K562 (cell line): ENCODE data around the gene SH2D3A. TPM values are rescaled to one million over a fixed set of nuclear protein-coding genes. Genes with fewer than 3 reads are reported as not detected.

Source experiments
- BCOR ChIP-seq: fragments of 450-650 bp; IDR thresholded peaks from 2 replicates; pipeline ENCODE4 v1.6.1; 2016
- CBX3 ChIP-seq, 2 experiments: IDR thresholded peaks; 1 replicate in 1 of 2; 2 replicates in 1 of 2; pipeline ENCODE4 v1.6.1; 2012; ENCODE audit warnings: inconsistent platforms in 2 of 2, low read length in 2 of 2, borderline replicate concordance in 1 of 2, control low read depth in 1 of 2
- EP300 ChIP-seq: IDR thresholded peaks from 2 replicates; pipeline ENCODE4 v1.6.1; 2012; ENCODE audit warnings: low read length, improper control_type of control experiment
- FOXK2 ChIP-seq, 2 experiments: fragments of 450-650 bp; IDR thresholded peaks in 1 of 2; conservative IDR thresholded peaks in 1 of 2; 2 replicates each; pipeline ENCODE4 v1.6.1; 2016; ENCODE audit warnings: low read depth in 2 of 2, mild to moderate bottlenecking in 1 of 2
- ID3 ChIP-seq, 2 experiments: fragments of 250-450 bp in 1 of 2; fragments of 450-650 bp in 1 of 2; sonication (Bioruptor Pico) in 1 of 2; IDR thresholded peaks; 2 replicates each; pipeline versions ENCODE4 v1.6.1 to v1.8.0; 2016 to 2021; ENCODE audit warnings: mild to moderate bottlenecking in 2 of 2, moderate library complexity in 2 of 2, missing compliant biosample characterization in 1 of 2, missing genetic modification characterization in 1 of 2
- KDM5B ChIP-seq: fragments of 200-600 bp; sonication (generic); IDR thresholded peaks from 2 replicates; pipeline ENCODE4 v1.6.1; 2012; ENCODE audit warnings: low read depth, mild to moderate bottlenecking, moderate library complexity, low read length, control low read depth, inconsistent platforms; ENCODE audit not compliant: insufficient replicate concordance
- MCM5 ChIP-seq: fragments of 450-650 bp; IDR thresholded peaks from 2 replicates; pipeline ENCODE4 v1.6.1; 2016; ENCODE audit warnings: low read depth
- NFE2 ChIP-seq: IDR thresholded peaks from 2 replicates; pipeline ENCODE4 v1.6.1; 2014; ENCODE audit warnings: antibody characterized with exemption, low read depth
- NR1H2 ChIP-seq: sonication (generic); formaldehyde crosslinking; IDR thresholded peaks from 2 replicates; pipeline ENCODE4 v1.4.0; 2020; ENCODE audit warnings: mild to moderate bottlenecking, missing genetic modification reagents
- NR2C2 ChIP-seq, 2 experiments: fragments of 200-800 bp in 1 of 2; sonication (Bioruptor generic) in 1 of 2; sonication (generic) in 1 of 2; formaldehyde crosslinking in 1 of 2; IDR thresholded peaks; 2 replicates each; pipeline versions ENCODE4 v1.6.1 to v1.8.0; 2016 to 2022; ENCODE audit warnings: mild to moderate bottlenecking in 1 of 2, missing compliant biosample characterization in 1 of 2, missing genetic modification characterization in 1 of 2, missing genetic modification reagents in 1 of 2
- NRF1 ChIP-seq, 2 experiments: fragments of 450-650 bp; IDR thresholded peaks in 1 of 2; conservative IDR thresholded peaks in 1 of 2; 2 replicates each; pipeline ENCODE4 v1.6.1; 2014; ENCODE audit warnings: mild to moderate bottlenecking in 2 of 2
- SMARCA5 ChIP-seq: fragments of 450-650 bp; IDR thresholded peaks from 2 replicates; pipeline ENCODE4 v1.6.1; 2016
- TRIM28 ChIP-seq: fragments of 450-650 bp; IDR thresholded peaks from 2 replicates; pipeline ENCODE4 v1.6.1; 2017
- ZKSCAN3 ChIP-seq: fragments of 250-450 bp; sonication (Bioruptor Pico); IDR thresholded peaks from 2 replicates; pipeline ENCODE4 v1.4.0; 2020
- ZNF263 ChIP-seq: sonication (generic); formaldehyde crosslinking; IDR thresholded peaks from 2 replicates; pipeline ENCODE4 v1.8.0; 2022; ENCODE audit warnings: mild to moderate bottlenecking, missing genetic modification reagents, borderline replicate concordance
- ZNF3 ChIP-seq: fragments of 250-450 bp; sonication (Bioruptor Pico); IDR thresholded peaks from 2 replicates; pipeline ENCODE4 v1.5.0; 2021; ENCODE audit warnings: mild to moderate bottlenecking, moderate library complexity
- ZNF316 ChIP-seq: fragments of 450-650 bp; IDR thresholded peaks from 2 replicates; pipeline ENCODE4 v1.6.1; 2016
- ZNF431 ChIP-seq: sonication (generic); formaldehyde crosslinking; IDR thresholded peaks from 2 replicates; pipeline ENCODE4 v1.8.0; 2022; ENCODE audit warnings: mild to moderate bottlenecking, missing genetic modification reagents
- ZNF507 ChIP-seq: conservative IDR thresholded peaks from 2 replicates; pipeline ENCODE4 v1.6.1; 2017; ENCODE audit warnings: missing genetic modification characterization, missing compliant biosample characterization
- ZNF584 ChIP-seq: fragments of 200-800 bp; sonication (Bioruptor generic); IDR thresholded peaks from 2 replicates; pipeline ENCODE4 v1.6.1; 2016; ENCODE audit warnings: low read depth, mild to moderate bottlenecking, missing genetic modification characterization, missing compliant biosample characterization
- polyA plus RNA-seq, 8 experiments: library from polyadenylated mRNA; depleted of rRNA in 4 of 8; stranded (reverse) in 5 of 8; unstranded in 3 of 8; fragments of >200 nt; fragmentation: Nextera tagmentation in 2 of 8; fragmentation: Illumina TruSeq in 1 of 8; extraction: Ambion mirVana in 2 of 8; extraction: Trizol in 1 of 8; gene quantifications; 2 replicates each; pipeline versions ENCODE4 v1.2.1 to v1.2.3, GENCODE V29; 2011 to 2014; ENCODE audit warnings: inconsistent platforms in 1 of 8, missing spikeins in 1 of 8
- total RNA-seq, 7 experiments: library from RNA; depleted of rRNA in 6 of 7; stranded (reverse); fragments of >200 nt in 6 of 7; fragmentation: Illumina TruSeq in 2 of 7; extraction: Trizol in 2 of 7; gene quantifications; 2 replicates each; pipeline versions ENCODE4 v1.2.1 to v1.2.3, GENCODE V29; 2011 to 2021; ENCODE audit warnings: low replicate concordance in 1 of 7
- TF ChIP-seq, protein P1 (sequence below), 3 experiments: IDR thresholded peaks in 2 of 3; conservative IDR thresholded peaks in 1 of 3; 2 replicates each; pipeline ENCODE4 v1.5.1; 2011 to 2012; ENCODE audit warnings: low read length in 3 of 3, mild to moderate bottlenecking in 3 of 3, control low read depth in 2 of 3, improper control_type of control experiment in 1 of 3, inconsistent platforms in 1 of 3, low read depth in 1 of 3, mixed read lengths in 1 of 3, moderate library complexity in 1 of 3; ENCODE audit not compliant: insufficient read depth in 2 of 3
- TF ChIP-seq, protein P2 (sequence below), 2 experiments: fragments of 450-650 bp in 1 of 2; IDR thresholded peaks; 2 replicates each; pipeline ENCODE4 v1.6.1; 2011 to 2017; ENCODE audit warnings: low read depth in 2 of 2, antibody characterized with exemption in 1 of 2, borderline replicate concordance in 1 of 2, low read length in 1 of 2, mild to moderate bottlenecking in 1 of 2, mixed read lengths in 1 of 2; ENCODE audit not compliant: control insufficient read depth in 1 of 2

The SH2D3A gene
- total and polyA plus RNA-seq, 9 of the 15 experiments (the other 6 are each of a cell fraction or from before 2014, with no cell fraction given) = 0.75 to 26.3 (median 8.9) TPM

DNA sequence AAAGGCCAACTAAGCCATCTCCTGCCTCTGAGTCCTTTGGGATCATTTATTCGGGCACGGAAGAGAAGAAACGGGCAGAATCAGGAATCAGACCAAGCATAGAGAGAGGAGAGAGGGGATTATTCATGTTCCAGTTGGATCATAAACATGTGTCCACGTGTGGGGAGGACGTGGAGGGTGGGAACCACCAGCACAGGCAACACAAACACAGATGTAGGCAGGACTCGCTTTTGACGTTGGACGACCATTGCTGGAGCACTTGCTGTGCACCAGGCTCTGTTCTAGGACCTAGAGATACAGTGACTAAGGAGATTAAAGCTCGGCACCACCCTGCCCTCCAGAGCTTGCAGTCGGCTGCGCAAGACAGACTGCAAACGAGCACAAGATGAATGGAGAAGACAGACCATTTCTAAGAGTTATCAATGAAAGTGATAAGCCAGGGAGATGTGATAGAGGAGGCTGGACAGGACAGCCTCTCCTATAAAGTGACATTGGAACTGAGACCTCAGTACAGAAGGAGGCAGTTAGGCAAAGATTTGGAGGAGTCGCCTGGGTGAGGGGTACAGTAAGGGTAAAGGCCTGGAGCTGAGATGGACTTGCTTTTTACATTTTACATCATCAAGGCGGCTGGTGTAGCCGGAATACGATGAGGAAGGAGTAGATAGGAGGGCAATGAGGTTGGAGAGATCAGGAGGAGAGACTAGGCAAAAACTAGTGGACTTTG lies 716 bp downstream of the SH2D3A start (continued):
- TF ChIP-seq NR2C2 (CRISPR knock-in tag; IDR thresholded peaks at IDR 0.05) (peak; percentile 72; the same call in 1 of the 2 replicates), NR2C2 (tag; IDR thresholded peaks at IDR 0.05) (peak; percentile 56; the same call in 1 of the 2 replicates), SMARCA5 (peak; percentile 63; the same call in 1 of the 2 replicates), FOXK2 (conservative IDR thresholded peaks at IDR 0.05 in 1 of 2, IDR thresholded peaks at IDR 0.05 in 1 of 2; ENCODE audit: low read depth in 2 of 2) (peak in 1 of 2 experiments; percentile 23; a peak in 2 of 4 replicates), NRF1 (conservative IDR thresholded peaks at IDR 0.05 in 1 of 2, IDR thresholded peaks at IDR 0.05 in 1 of 2) (peak; percentile 72 to 77), ID3 (CRISPR knock-in tag; IDR thresholded peaks at IDR 0.05) (no peak), ID3 (tag; IDR thresholded peaks at IDR 0.05) (0 out of 2 replicates have a peak, but pooled peaks have one; percentile 19), NR1H2 (CRISPR knock-in tag) (0 out of 2 replicates have a peak, but pooled peaks have one; percentile 38), NFE2 (peak; percentile 66), ZNF316 (peak; percentile 94), CBX3 (IDR thresholded peaks at IDR 0.05; ENCODE audit: borderline replicate concordance in 1 of 2, low read length in 2 of 2) (peak in 1 of 2 experiments; percentile 44; a peak in 1 of 3 replicates), BCOR (peak; percentile 83), ZNF584 (CRISPR knock-in tag) (no peak), EP300 (no peak), ZKSCAN3 (CRISPR knock-in tag) (no peak), ZNF507 (tag) (no peak), ZNF431 (CRISPR knock-in tag) (0 out of 2 replicates have a peak, but pooled peaks have one; percentile 2), KDM5B (peak; percentile 21), TRIM28 (peak; percentile 69; the same call in 1 of the 2 replicates), ZNF3 (CRISPR knock-in tag) (peak; percentile 28; the same call in 1 of the 2 replicates), MCM5 (no peak), ZNF263 (peak; percentile 70)
- TF ChIP-seq, protein P1, sequence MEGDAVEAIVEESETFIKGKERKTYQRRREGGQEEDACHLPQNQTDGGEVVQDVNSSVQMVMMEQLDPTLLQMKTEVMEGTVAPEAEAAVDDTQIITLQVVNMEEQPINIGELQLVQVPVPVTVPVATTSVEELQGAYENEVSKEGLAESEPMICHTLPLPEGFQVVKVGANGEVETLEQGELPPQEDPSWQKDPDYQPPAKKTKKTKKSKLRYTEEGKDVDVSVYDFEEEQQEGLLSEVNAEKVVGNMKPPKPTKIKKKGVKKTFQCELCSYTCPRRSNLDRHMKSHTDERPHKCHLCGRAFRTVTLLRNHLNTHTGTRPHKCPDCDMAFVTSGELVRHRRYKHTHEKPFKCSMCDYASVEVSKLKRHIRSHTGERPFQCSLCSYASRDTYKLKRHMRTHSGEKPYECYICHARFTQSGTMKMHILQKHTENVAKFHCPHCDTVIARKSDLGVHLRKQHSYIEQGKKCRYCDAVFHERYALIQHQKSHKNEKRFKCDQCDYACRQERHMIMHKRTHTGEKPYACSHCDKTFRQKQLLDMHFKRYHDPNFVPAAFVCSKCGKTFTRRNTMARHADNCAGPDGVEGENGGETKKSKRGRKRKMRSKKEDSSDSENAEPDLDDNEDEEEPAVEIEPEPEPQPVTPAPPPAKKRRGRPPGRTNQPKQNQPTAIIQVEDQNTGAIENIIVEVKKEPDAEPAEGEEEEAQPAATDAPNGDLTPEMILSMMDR (IDR thresholded peaks at IDR 0.05 in 2 of 3, conservative IDR thresholded peaks at IDR 0.05 in 1 of 3; ENCODE audit: insufficient read depth in 2 of 3, low read depth in 1 of 3, low read length in 3 of 3) = 0 out of 6 replicates have a peak, but pooled peaks of 1 of the 3 experiments have one; percentile 8
- TF ChIP-seq, protein P2, sequence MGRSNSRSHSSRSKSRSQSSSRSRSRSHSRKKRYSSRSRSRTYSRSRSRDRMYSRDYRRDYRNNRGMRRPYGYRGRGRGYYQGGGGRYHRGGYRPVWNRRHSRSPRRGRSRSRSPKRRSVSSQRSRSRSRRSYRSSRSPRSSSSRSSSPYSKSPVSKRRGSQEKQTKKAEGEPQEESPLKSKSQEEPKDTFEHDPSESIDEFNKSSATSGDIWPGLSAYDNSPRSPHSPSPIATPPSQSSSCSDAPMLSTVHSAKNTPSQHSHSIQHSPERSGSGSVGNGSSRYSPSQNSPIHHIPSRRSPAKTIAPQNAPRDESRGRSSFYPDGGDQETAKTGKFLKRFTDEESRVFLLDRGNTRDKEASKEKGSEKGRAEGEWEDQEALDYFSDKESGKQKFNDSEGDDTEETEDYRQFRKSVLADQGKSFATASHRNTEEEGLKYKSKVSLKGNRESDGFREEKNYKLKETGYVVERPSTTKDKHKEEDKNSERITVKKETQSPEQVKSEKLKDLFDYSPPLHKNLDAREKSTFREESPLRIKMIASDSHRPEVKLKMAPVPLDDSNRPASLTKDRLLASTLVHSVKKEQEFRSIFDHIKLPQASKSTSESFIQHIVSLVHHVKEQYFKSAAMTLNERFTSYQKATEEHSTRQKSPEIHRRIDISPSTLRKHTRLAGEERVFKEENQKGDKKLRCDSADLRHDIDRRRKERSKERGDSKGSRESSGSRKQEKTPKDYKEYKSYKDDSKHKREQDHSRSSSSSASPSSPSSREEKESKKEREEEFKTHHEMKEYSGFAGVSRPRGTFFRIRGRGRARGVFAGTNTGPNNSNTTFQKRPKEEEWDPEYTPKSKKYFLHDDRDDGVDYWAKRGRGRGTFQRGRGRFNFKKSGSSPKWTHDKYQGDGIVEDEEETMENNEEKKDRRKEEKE (IDR thresholded peaks at IDR 0.05; ENCODE audit: borderline replicate concordance in 1 of 2, control insufficient read depth in 1 of 2, low read depth in 2 of 2, low read length in 1 of 2) = no peak
